Measurements from ENCODE around the gene COL28A1. TPM values are rescaled to one million over a fixed set of nuclear protein-coding genes. Genes with fewer than 3 reads are reported as not detected.
"Not testable (repeated sequence)": the region's sequence is repeated elsewhere in the genome, so short reads cannot be mapped to it uniquely, and the experiment has no call there.

The COL28A1 gene
- total and polyA plus RNA-seq, 7 experiments from 2014 or later = 0.12 to 0.49 (median 0.38) TPM; not detected in 2

- H3K4me3 Mint-ChIP-seq = no peak overlapping the region
- no peaks in the 10 kb centered on the region for H3K27me3 ChIP-seq (ENCODE audit: control insufficient read depth in 2 of 2, insufficient read depth in 2 of 2, low read length in 2 of 2)
- H3K4me3 ChIP-seq (ENCODE audit: low read length) = no peak overlapping the region
- H3K9me3 Mint-ChIP-seq = peaks cover 0 to 4% (median 0%) of the 10 kb centered on the region in 11 donors
- intact Hi-C loops (cut with micrococcal nuclease) = no loop called here
- POLR2A ChIA-PET = no interaction called here
- no peak overlapping the region for H3K27ac ChIP-seq (ENCODE audit: low read depth, low read length)
- no peaks in the 10 kb centered on the region for H3K9me3 ChIP-seq (ENCODE audit: control insufficient read depth in 2 of 3, low read length in 3 of 3)
- DNase-seq = no peak
- no peaks in the 10 kb centered on the region for H3K4me1 ChIP-seq (ENCODE audit: control insufficient read depth in 2 of 2, insufficient read depth in 2 of 2, low read length in 2 of 2)
- ATAC-seq = no peak
- CTCF ChIA-PET = interaction anchor here (1.1 kb wide), 1 partner anchor 10 kb away, joined by 5 read pairs; no protein-coding TSS in a partner anchor
- H3K4me1 Mint-ChIP-seq = peaks cover 0 to 2% (median 0%) of the 10 kb centered on the region in 7 donors
- H3K27me3 Mint-ChIP-seq = peaks cover 0 to 5% (median 3%) of the 10 kb centered on the region in 5 donors
- H3K36me3 ChIP-seq (ENCODE audit: control insufficient read depth in 2 of 3, insufficient read depth in 3 of 3, low read length in 3 of 3) = no peaks in the 10 kb centered on the region
- H3K36me3 Mint-ChIP-seq = no peaks in the 10 kb centered on the region
- H3K27ac Mint-ChIP-seq = no peak overlapping the region
Observed at GRCh38 chr7:7476381-7476780, 59.3 kb downstream of the COL28A1 start.

GRCh38 chr7:7475601-7476000 is 60.1 kb downstream of the COL28A1 start:
- no peaks in the 10 kb centered on the region for H3K27me3 ChIP-seq (ENCODE audit: control insufficient read depth in 2 of 2, insufficient read depth in 2 of 2, low read length in 2 of 2)
- no peak overlapping the region for H3K4me3 ChIP-seq (ENCODE audit: low read length)
- Mint-ChIP-seq H3K27ac (no peak overlapping the region), H3K36me3 (no peaks in the 10 kb centered on the region), H3K9me3 (peaks cover 0 to 7% (median 0%) of the 10 kb centered on the region in 11 donors), H3K4me1 (peaks cover 0 to 2% (median 0%) of the 10 kb centered on the region in 7 donors), H3K4me3 (no peak overlapping the region), H3K27me3 (peaks cover 0 to 5% (median 3%) of the 10 kb centered on the region in 5 donors)
- no peaks in the 10 kb centered on the region for H3K4me1 ChIP-seq (ENCODE audit: control insufficient read depth in 2 of 2, insufficient read depth in 2 of 2, low read length in 2 of 2)
- no peaks in the 10 kb centered on the region for H3K36me3 ChIP-seq (ENCODE audit: control insufficient read depth in 2 of 3, insufficient read depth in 3 of 3, low read length in 3 of 3)
- intact Hi-C loops (cut with micrococcal nuclease) = no loop called here
- H3K9me3 ChIP-seq (ENCODE audit: control insufficient read depth in 2 of 3, low read length in 3 of 3) = no peaks in the 10 kb centered on the region
- ATAC-seq = no peak
- ChIA-PET POLR2A (no interaction called here), CTCF (no interaction called here)
- no peak for DNase-seq
- H3K27ac ChIP-seq (ENCODE audit: low read depth, low read length) = no peak overlapping the region

DNA sequence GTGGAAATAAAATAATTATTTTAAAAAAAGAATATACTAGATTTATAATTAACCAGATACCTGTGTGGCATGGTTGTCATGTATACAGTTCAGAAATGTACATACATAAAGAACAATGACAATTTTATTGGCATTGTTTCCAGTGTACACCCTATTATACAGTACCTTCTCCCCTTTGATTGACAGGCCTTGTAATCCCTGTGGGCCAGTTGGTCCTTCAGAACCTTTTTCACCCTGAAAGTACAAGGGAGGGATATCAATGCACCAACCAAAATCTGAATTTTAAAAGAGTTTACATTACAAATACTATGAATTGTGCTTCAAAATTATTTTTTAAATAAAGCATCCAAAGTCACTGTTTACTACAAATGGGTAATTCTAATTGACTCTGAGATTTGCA is 61.2 kb downstream of the COL28A1 start:
- POLR2A ChIA-PET = no interaction called here
- no peak overlapping the region for H3K4me3 Mint-ChIP-seq
- H3K4me3 ChIP-seq (ENCODE audit: low read length) = no peak overlapping the region
- peaks cover 0 to 2% (median 0%) of the 10 kb centered on the region in 7 donors for H3K4me1 Mint-ChIP-seq
- CTCF ChIA-PET = interaction anchor here (0.6 kb wide), 1 partner anchor 561 kb away, joined by 4 read pairs; no protein-coding TSS in a partner anchor
- H3K36me3 Mint-ChIP-seq = no peaks in the 10 kb centered on the region
- H3K4me1 ChIP-seq (ENCODE audit: control insufficient read depth in 2 of 2, insufficient read depth in 2 of 2, low read length in 2 of 2) = no peaks in the 10 kb centered on the region
- ATAC-seq (no peak), DNase-seq (no peak)
- intact Hi-C loops (cut with micrococcal nuclease) = no loop called here
- H3K27ac ChIP-seq (ENCODE audit: low read depth, low read length) = no peak overlapping the region
- no peaks in the 10 kb centered on the region for H3K9me3 ChIP-seq (ENCODE audit: control insufficient read depth in 2 of 3, low read length in 3 of 3)
- no peaks in the 10 kb centered on the region for H3K27me3 ChIP-seq (ENCODE audit: control insufficient read depth in 2 of 2, insufficient read depth in 2 of 2, low read length in 2 of 2)
- no peak overlapping the region for H3K27ac Mint-ChIP-seq
- peaks cover 0 to 7% (median 0%) of the 10 kb centered on the region in 11 donors for H3K9me3 Mint-ChIP-seq
- H3K36me3 ChIP-seq (ENCODE audit: control insufficient read depth in 2 of 3, insufficient read depth in 3 of 3, low read length in 3 of 3) = no peaks in the 10 kb centered on the region
- H3K27me3 Mint-ChIP-seq = peaks cover 0 to 4% (median 0%) of the 10 kb centered on the region in 5 donors

- ATAC-seq; H3K4me3 Mint-ChIP-seq; H3K27me3 Mint-ChIP-seq; H3K36me3 Mint-ChIP-seq; H3K9me3 ChIP-seq (ENCODE audit: control insufficient read depth in 2 of 3, low read length in 3 of 3); H3K4me3 ChIP-seq (ENCODE audit: low read length); H3K27ac ChIP-seq (ENCODE audit: low read depth, low read length); DNase-seq; intact Hi-C loops (cut with micrococcal nuclease); H3K27ac Mint-ChIP-seq; CTCF ChIA-PET; H3K36me3 ChIP-seq (ENCODE audit: control insufficient read depth in 2 of 3, insufficient read depth in 3 of 3, low read length in 3 of 3); POLR2A ChIA-PET; H3K4me1 Mint-ChIP-seq; H3K27me3 ChIP-seq (ENCODE audit: control insufficient read depth in 2 of 2, insufficient read depth in 2 of 2, low read length in 2 of 2); H3K4me1 ChIP-seq (ENCODE audit: control insufficient read depth in 2 of 2, insufficient read depth in 2 of 2, low read length in 2 of 2): not testable (repeated sequence)
- peaks cover 0 to 17% (median 6%) of the 10 kb centered on the region in 11 donors for H3K9me3 Mint-ChIP-seq
Observed at GRCh38 chr7:7464991-7465765, 70.5 kb downstream of the COL28A1 start.

DNA sequence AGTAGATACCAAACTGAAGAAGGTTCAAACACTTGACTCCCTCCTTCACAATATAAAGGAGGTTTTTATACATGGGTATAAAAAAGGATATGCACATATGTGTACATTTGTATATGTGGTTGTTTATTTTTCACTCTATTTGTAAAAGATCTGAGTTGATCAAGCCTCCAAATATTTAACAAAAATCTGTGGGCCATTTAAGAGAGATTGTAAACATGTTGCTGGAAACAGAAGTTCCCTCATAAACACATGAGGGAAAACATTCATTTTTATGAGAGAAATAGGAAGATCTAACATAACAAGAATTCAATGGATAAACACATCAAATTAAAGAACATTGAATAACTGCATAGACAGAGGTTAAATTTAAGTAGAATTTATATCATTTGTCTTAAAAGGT is 81.7 kb downstream of the COL28A1 start:
- H3K4me3 Mint-ChIP-seq = no peak overlapping the region
- no peak overlapping the region for H3K27ac Mint-ChIP-seq
- H3K9me3 Mint-ChIP-seq = peaks cover 0 to 24% (median 10%) of the 10 kb centered on the region in 11 donors
- H3K36me3 Mint-ChIP-seq = peaks cover 0 to 4% (median 0%) of the 10 kb centered on the region in 5 donors
- ChIA-PET POLR2A (no interaction called here), CTCF (no interaction called here)
- no peak overlapping the region for H3K4me3 ChIP-seq (ENCODE audit: low read length)
- no peaks in the 10 kb centered on the region for H3K36me3 ChIP-seq (ENCODE audit: control insufficient read depth in 2 of 3, insufficient read depth in 3 of 3, low read length in 3 of 3)
- intact Hi-C loops (cut with micrococcal nuclease) = no loop called here
- no peaks in the 10 kb centered on the region for H3K27me3 ChIP-seq (ENCODE audit: control insufficient read depth in 2 of 2, insufficient read depth in 2 of 2, low read length in 2 of 2)
- DNase-seq (no peak), ATAC-seq (no peak)
- no peaks in the 10 kb centered on the region for H3K4me1 Mint-ChIP-seq
- H3K27me3 Mint-ChIP-seq = no peaks in the 10 kb centered on the region
- peaks cover 0 to 2% (median 0%) of the 10 kb centered on the region in 3 experiments for H3K9me3 ChIP-seq (ENCODE audit: control insufficient read depth in 2 of 3, low read length in 3 of 3)
- H3K27ac ChIP-seq (ENCODE audit: low read depth, low read length) = no peak overlapping the region
- no peaks in the 10 kb centered on the region for H3K4me1 ChIP-seq (ENCODE audit: control insufficient read depth in 2 of 2, insufficient read depth in 2 of 2, low read length in 2 of 2)

GRCh38 chr7:7452652-7453051 is 83.0 kb downstream of the COL28A1 start:
- Mint-ChIP-seq H3K9me3 (peaks cover 2 to 37% (median 11%) of the 10 kb centered on the region in 11 donors), H3K27ac (no peak overlapping the region), H3K27me3 (no peaks in the 10 kb centered on the region), H3K4me3 (no peak overlapping the region), H3K36me3 (peaks cover 0 to 8% (median 4%) of the 10 kb centered on the region in 5 donors), H3K4me1 (no peaks in the 10 kb centered on the region)
- Histone ChIP-seq H3K4me1 (ENCODE audit: control insufficient read depth in 2 of 2, insufficient read depth in 2 of 2, low read length in 2 of 2) (no peaks in the 10 kb centered on the region), H3K27me3 (ENCODE audit: control insufficient read depth in 2 of 2, insufficient read depth in 2 of 2, low read length in 2 of 2) (no peaks in the 10 kb centered on the region), H3K4me3 (ENCODE audit: low read length) (no peak overlapping the region), H3K36me3 (ENCODE audit: control insufficient read depth in 2 of 3, insufficient read depth in 3 of 3, low read length in 3 of 3) (no peaks in the 10 kb centered on the region), H3K9me3 (ENCODE audit: control insufficient read depth in 2 of 3, low read length in 3 of 3) (peaks cover 0 to 14% (median 3%) of the 10 kb centered on the region in 3 experiments), H3K27ac (ENCODE audit: low read depth, low read length) (no peak overlapping the region)
- ChIA-PET POLR2A (no interaction called here), CTCF (no interaction called here)
- ATAC-seq (no peak), DNase-seq (no peak)
- intact Hi-C loops (cut with micrococcal nuclease) = no loop called here

GRCh38 chr7:7452119-7452518 is 83.6 kb downstream of the COL28A1 start:
- peaks cover 0 to 10% (median 4%) of the 10 kb centered on the region in 5 donors for H3K36me3 Mint-ChIP-seq
- H3K9me3 Mint-ChIP-seq = peaks cover 3 to 42% (median 12%) of the 10 kb centered on the region in 11 donors
- ATAC-seq = no peak
- intact Hi-C loops (cut with micrococcal nuclease) = no loop called here
- no peaks in the 10 kb centered on the region for H3K4me1 Mint-ChIP-seq
- no peaks in the 10 kb centered on the region for H3K27me3 ChIP-seq (ENCODE audit: control insufficient read depth in 2 of 2, insufficient read depth in 2 of 2, low read length in 2 of 2)
- no peak for DNase-seq
- CTCF ChIA-PET = no interaction called here
- POLR2A ChIA-PET = no interaction called here
- H3K4me1 ChIP-seq (ENCODE audit: control insufficient read depth in 2 of 2, insufficient read depth in 2 of 2, low read length in 2 of 2) = no peaks in the 10 kb centered on the region
- peaks cover 0 to 14% (median 3%) of the 10 kb centered on the region in 3 experiments for H3K9me3 ChIP-seq (ENCODE audit: control insufficient read depth in 2 of 3, low read length in 3 of 3)
- no peak overlapping the region for H3K4me3 ChIP-seq (ENCODE audit: low read length)
- no peak overlapping the region for H3K27ac Mint-ChIP-seq
- no peaks in the 10 kb centered on the region for H3K27me3 Mint-ChIP-seq
- H3K4me3 Mint-ChIP-seq = no peak overlapping the region
- H3K36me3 ChIP-seq (ENCODE audit: control insufficient read depth in 2 of 3, insufficient read depth in 3 of 3, low read length in 3 of 3) = no peaks in the 10 kb centered on the region
- H3K27ac ChIP-seq (ENCODE audit: low read depth, low read length) = no peak overlapping the region

All from naive thymus-derived CD4-positive, alpha-beta T cell (primary cell).